Measurements from ENCODE around the gene NUDT14.

- TF ChIP-seq GATA3 (IDR thresholded peaks at IDR 0.05; ENCODE audit: low read depth, low read length) = no peak
- TF ChIP-seq GATA2 (IDR thresholded peaks at IDR 0.05; ENCODE audit: low read depth, low read length) = no peak
These were observed 30.1 kb upstream of the NUDT14 start for GRCh38 chr14:105211086-105211757.

Measured in SH-SY5Y (cell line).